ENCODE measurements around the gene TEDC1.
A peak's percentile ranks its signal among the peaks of the same experiment; 100 is the strongest.

Gene TEDC1

GRCh38 chr14:105466531-105467248, 24.4 kb upstream of the TEDC1 start:
- H3K4me3 ChIP-seq (ENCODE audit: low read depth, low read length): 0 out of 2 replicates have a peak overlapping the region, but pooled peaks have one; percentile 22
- DNase-seq (ENCODE audit: low read depth): no peak
- no peak for TF ChIP-seq CTCF (IDR thresholded peaks at IDR 0.05; ENCODE audit: control insufficient read depth, extremely low read depth, insufficient read depth)

GRCh38 chr14:105467249-105467941, 23.7 kb upstream of the TEDC1 start:
- DNase-seq (ENCODE audit: low read depth): no peak
- no peak for TF ChIP-seq CTCF (IDR thresholded peaks at IDR 0.05; ENCODE audit: control insufficient read depth, extremely low read depth, insufficient read depth)
- 0 out of 2 replicates have a peak overlapping the region, but pooled peaks have one; percentile 22 for H3K4me3 ChIP-seq (ENCODE audit: low read depth, low read length)

GRCh38 chr14:105467942-105468471, 23.0 kb upstream of the TEDC1 start:
- H3K4me3 ChIP-seq (ENCODE audit: low read depth, low read length): no peak overlapping the region
- no peak for DNase-seq (ENCODE audit: low read depth)
- TF ChIP-seq CTCF (IDR thresholded peaks at IDR 0.05; ENCODE audit: control insufficient read depth, extremely low read depth, insufficient read depth): no peak

GRCh38 chr14:105468621-105469241, 22.3 kb upstream of the TEDC1 start:
- 0 out of 2 replicates have a peak, but pooled peaks have one; percentile 9 for TF ChIP-seq CTCF (IDR thresholded peaks at IDR 0.05; ENCODE audit: control insufficient read depth, extremely low read depth, insufficient read depth)
- peak; percentile 70 for DNase-seq (ENCODE audit: low read depth)
- H3K4me3 ChIP-seq (ENCODE audit: low read depth, low read length): peak overlapping the region; percentile 7; the same call in 1 of the 2 replicates

GRCh38 chr14:105469456-105470349, 21.3 kb upstream of the TEDC1 start:
- DNase-seq (ENCODE audit: low read depth): no peak
- peak overlapping the region; percentile 7; the same call in 1 of the 2 replicates for H3K4me3 ChIP-seq (ENCODE audit: low read depth, low read length)
- TF ChIP-seq CTCF (IDR thresholded peaks at IDR 0.05; ENCODE audit: control insufficient read depth, extremely low read depth, insufficient read depth): no peak

Data from LNCaP clone FGC (cell line).